Adrenal gland (tissue), 12 donors: ENCODE measurements around the gene KRTAP4-5. TPM values are rescaled to one million over a fixed set of nuclear protein-coding genes. Genes with fewer than 3 reads are reported as not detected.
"Not testable (repeated sequence)": the region's sequence is repeated elsewhere in the genome, so short reads cannot be mapped to it uniquely, and the experiment has no call there.

Experiments used
- DNase-seq, 7 donors: peaks; one replicate each; pipeline ENCODE4 v3.0.0-alpha.2; 2019 to 2020
- H3K27ac ChIP-seq, 5 donors: fragments of 200-600 bp; sonication (generic) in 4 of 5; 1 replicate in 3 of 5; 2 replicates in 2 of 5; pipeline versions ENCODE4 v1.5.1 to v1.8.0; 2016 to 2020; ENCODE audit warnings: mild to moderate bottlenecking in 1 of 5
- H3K27me3 ChIP-seq: fragments of 200-600 bp; 2 replicates; pipeline ENCODE4 v1.8.0; 2021
- H3K36me3 ChIP-seq, 2 donors: fragments of 200-600 bp; replicated peaks in 1 of 2; 1 replicate in 1 of 2; 2 replicates in 1 of 2; pipeline versions ENCODE4 v1.5.1 to v1.8.0; 2018 to 2022
- H3K4me1 ChIP-seq, 2 donors: fragments of 200-600 bp; replicated peaks in 1 of 2; 1 replicate in 1 of 2; 2 replicates in 1 of 2; pipeline versions ENCODE4 v1.5.1 to v1.8.0; 2018 to 2021
- H3K4me3 ChIP-seq, 4 donors: fragments of 200-600 bp; sonication (generic) in 3 of 4; one replicate each; pipeline ENCODE4 v1.5.1; 2016 to 2018
- H3K9me3 ChIP-seq, 3 donors: fragments of 200-600 bp; sonication (generic) in 1 of 3; replicated peaks in 1 of 3; 1 replicate in 2 of 3; 2 replicates in 1 of 3; pipeline versions ENCODE4 v1.5.1 to v1.8.0; 2016 to 2021
- CTCF ChIP-seq, 6 experiments: fragments of 450-650 bp in 4 of 6; fragments of 200-600 bp in 2 of 6; sonication (generic) in 1 of 6; IDR thresholded peaks; 1 replicate in 5 of 6; 2 replicates in 1 of 6; pipeline versions ENCODE4 v1.5.1 to v1.8.0; 2016 to 2021; ENCODE audit warnings: antibody characterized with exemption in 6 of 6, mild to moderate bottlenecking in 2 of 6, moderate library complexity in 1 of 6
- POLR2A ChIP-seq, 2 donors: fragments of 450-650 bp; IDR thresholded peaks; one replicate each; pipeline ENCODE4 v1.6.1; 2017; ENCODE audit warnings: antibody characterized with exemption in 2 of 2, mild to moderate bottlenecking in 2 of 2, moderate library complexity in 1 of 2
- WGBS, 4 donors: extraction: QIAGEN DNeasy Blood & Tissue Kit in 2 of 4; methylation state at CpG; one replicate each; pipeline versions ENCODE4 v1.1.5 to v1.1.7; 2013 to 2017; 5-methylcytosine and 5-hydroxymethylcytosine counted together
- intact Hi-C, 2 donors: fragments of 100-400 bp; cut with DNase I; formaldehyde crosslinking; loops; one replicate each; pipeline versions ENCODE4 v1.14.1 to v1.15.0; 2022 to 2023
- polyA plus RNA-seq, 3 donors: library from polyadenylated mRNA; stranded (reverse); fragments of 200-250 nt in 2 of 3; fragments of 350-450 nt in 1 of 3; fragmentation: Illumina TruSeq in 1 of 3; extraction: RNeasy Lipid Tissue Mini Kit (QIAGEN cat#74804) in 1 of 3; gene quantifications; one replicate each; pipeline ENCODE4 v1.2.3, GENCODE V29; 2013 to 2014
- total RNA-seq, 9 donors: library from RNA; depleted of rRNA in 4 of 9; stranded (reverse); fragments of >200 nt in 4 of 9; fragments of 120-200 nt in 1 of 9; fragmentation: NEBNext Ultra II Directional in 1 of 9; extraction: Animal tissue kit (Norgen Biotek cat#: 25700) in 1 of 9; gene quantifications; one replicate each; pipeline versions ENCODE4 v1.1.0 to v1.2.4, GENCODE V29; 2013 to 2023
- donor health status: healthy with polysubstance abuse.
- donor health status: Bipolar disorder and iron deficiency.
- donor health status: DM: yes; HTN: yes; CAD: no.
- donor health status: DM: no; HTN: no; CAD: no.
- donor health status: DM: no; HTN: no; CAD: no.
- donor health status: DM: yes; HTN: yes; CAD: no.

Gene KRTAP4-5
- total and polyA plus RNA-seq, 12 donors = not detected

- 80 to 90% (median 84%) methylated on average over 6 to 7 of the region's 7 CpGs for WGBS, 4 donors
- no peaks in the 10 kb centered on the region for H3K36me3 ChIP-seq
Measured at GRCh38 chr17:41167561-41167960, 17.9 kb upstream of the KRTAP4-5 start.

GRCh38 chr17:41163828-41164227, 14.2 kb upstream of the KRTAP4-5 start:
- TF ChIP-seq POLR2A (IDR thresholded peaks at IDR 0.05) = no peak
- no peak for TF ChIP-seq CTCF (IDR thresholded peaks at IDR 0.05)
- H3K36me3 ChIP-seq = no peaks in the 10 kb centered on the region
- H3K27me3 ChIP-seq = no peaks in the 10 kb centered on the region
- H3K4me3 ChIP-seq = no peak overlapping the region
- no peaks in the 10 kb centered on the region for H3K9me3 ChIP-seq
- intact Hi-C loops = no loop called here
- H3K27ac ChIP-seq = no peak overlapping the region
- DNase-seq = no peak
- H3K4me1 ChIP-seq = no peaks in the 10 kb centered on the region
- WGBS, 4 donors = 64 to 77% (median 71%) methylated on average over 7 of the region's 7 CpGs

More at GRCh38 chr17:41167561-41167960, 17.9 kb upstream of the KRTAP4-5 start:
- intact Hi-C loops = no loop called here
- H3K27ac ChIP-seq = no peak overlapping the region
- H3K27me3 ChIP-seq = no peaks in the 10 kb centered on the region
- H3K4me1 ChIP-seq = no peaks in the 10 kb centered on the region
- H3K9me3 ChIP-seq = no peaks in the 10 kb centered on the region
- TF ChIP-seq CTCF (IDR thresholded peaks at IDR 0.05) (no peak), POLR2A (IDR thresholded peaks at IDR 0.05) (no peak)
- no peak for DNase-seq
- no peak overlapping the region for H3K4me3 ChIP-seq

GRCh38 chr17:41160648-41161047, 11.0 kb upstream of the KRTAP4-5 start, which contains the start of gene KRTAP4-4:
TSS of gene KRTAP4-4 (minus strand) at chr17:41160748. CDS start at chr17:41160691, 57 bp downstream.
- H3K27ac ChIP-seq = no peak within 1 kb of the TSS
- no peaks in the 10 kb centered on the region for H3K9me3 ChIP-seq
- no peak within 1 kb of the TSS for H3K4me3 ChIP-seq
- TF ChIP-seq CTCF (IDR thresholded peaks at IDR 0.05) (no peak), POLR2A (IDR thresholded peaks at IDR 0.05) (no peak)
- H3K36me3 ChIP-seq = no peaks in the 10 kb centered on the region
- WGBS, 4 donors = 88 to 96% (median 91%) methylated on average over 1 of the region's 1 CpG
- H3K27me3 ChIP-seq = no peaks in the 10 kb centered on the region
- DNase-seq = no peak
- no peaks in the 10 kb centered on the region for H3K4me1 ChIP-seq
- intact Hi-C loops = no loop called here

- H3K27me3 ChIP-seq, H3K4me3 ChIP-seq, H3K36me3 ChIP-seq, H3K27ac ChIP-seq, H3K4me1 ChIP-seq, DNase-seq, intact Hi-C loops, H3K9me3 ChIP-seq: not testable (repeated sequence)
- 88 to 100% (median 94%) methylated on average over 3 of the region's 3 CpGs; no CpG with 5 or more reads in 1 of the 4 donors for WGBS, 4 donors
Measured at GRCh38 chr17:41160190-41160589, 10.6 kb upstream of the KRTAP4-5 start.

- TF ChIP-seq CTCF (IDR thresholded peaks at IDR 0.05) (no peak), POLR2A (IDR thresholded peaks at IDR 0.05) (no peak)
- Histone ChIP-seq H3K4me1 (no peaks in the 10 kb centered on the region), H3K27me3 (peaks cover 8% of the 10 kb centered on the region), H3K27ac (no peak overlapping the region), H3K4me3 (no peak overlapping the region), H3K9me3 (no peaks in the 10 kb centered on the region), H3K36me3 (no peaks in the 10 kb centered on the region)
- intact Hi-C loops = no loop called here
- 20 to 37% (median 32%) methylated on average over 2 of the region's 2 CpGs for WGBS, 4 donors
- DNase-seq = no peak
Measured at GRCh38 chr17:41153856-41154255, 4.2 kb upstream of the KRTAP4-5 start.
